Stimulated activated CD8-positive, alpha-beta memory T cell treated with anti-CD3 and anti-CD28 coated beads, Interleukin-2, amount 100 ng/mL, for 1 hour (primary cell): Measurements from ENCODE around the gene FFAR3.
"Not testable (repeated sequence)": the region's sequence is repeated elsewhere in the genome, so short reads cannot be mapped to it uniquely, and the experiment has no call there.

Source experiments
- DNase-seq, 2 donors: peaks; one replicate each; pipeline ENCODE4 v3.0.0-alpha.2; 2020; ENCODE audit warnings: low read depth in 2 of 2

The FFAR3 gene

GRCh38 chr19:35375505-35376307 lies 17.4 kb downstream of the FFAR3 start:
- no peak for DNase-seq

GRCh38 chr19:35377656-35378055 lies 19.4 kb downstream of the FFAR3 start:
- no peak for DNase-seq

- DNase-seq, result no peak
These were observed 20.1 kb downstream of the FFAR3 start for GRCh38 chr19:35378356-35378755.

GRCh38 chr19:35379545-35379944 lies 21.3 kb downstream of the FFAR3 start:
- DNase-seq, result not testable (repeated sequence)

DNA sequence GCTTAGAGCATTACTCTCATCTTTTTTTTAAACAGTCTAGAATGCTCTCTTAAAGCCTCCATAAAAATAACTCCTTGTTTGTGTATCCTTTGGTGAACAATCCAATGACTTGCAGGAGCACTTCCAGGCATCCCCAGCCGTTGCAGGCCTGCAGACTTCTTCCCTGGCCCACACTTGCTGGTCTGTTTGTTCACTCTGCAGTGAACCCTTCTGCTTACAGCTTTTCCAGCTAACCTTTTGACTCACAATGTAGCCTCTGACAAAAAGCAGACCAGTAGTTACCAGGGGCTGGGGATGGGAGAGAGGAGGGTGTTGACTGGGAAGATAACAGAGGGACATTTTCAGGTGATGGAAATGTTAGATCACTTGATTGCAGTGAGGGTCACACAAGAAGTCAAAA lies 21.7 kb downstream of the FFAR3 start:
- no peak for DNase-seq

- DNase-seq, result no peak
These were observed 22.3 kb downstream of the FFAR3 start for GRCh38 chr19:35380450-35381124.

GRCh38 chr19:35381318-35381717 lies 23.1 kb downstream of the FFAR3 start:
- no peak for DNase-seq

GRCh38 chr19:35381926-35382325 lies 23.7 kb downstream of the FFAR3 start:
- DNase-seq, result no peak

DNA sequence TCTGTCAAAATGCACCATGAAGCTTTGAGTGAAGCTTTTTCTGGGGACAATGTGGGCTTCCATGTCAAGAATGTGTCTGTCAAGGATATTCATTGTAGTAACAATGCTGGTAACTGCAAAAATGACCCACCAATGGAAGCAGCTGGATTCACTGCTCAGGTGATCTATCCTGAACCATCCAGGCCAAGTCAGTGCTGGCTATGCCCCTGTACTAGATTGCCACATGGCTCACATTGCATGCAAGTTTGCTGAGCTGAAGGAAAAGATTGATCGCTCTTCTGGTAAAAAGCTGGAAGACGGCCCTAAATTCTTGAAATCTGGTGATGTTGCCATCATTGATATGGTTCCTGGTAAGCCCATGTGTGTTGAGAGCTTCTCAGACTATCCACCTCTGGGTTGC lies 25.3 kb downstream of the FFAR3 start:
- no peak for DNase-seq

GRCh38 chr19:35388277-35389054 lies 30.2 kb downstream of the FFAR3 start:
- DNase-seq, result no peak

- no peak for DNase-seq
These were observed 31.1 kb downstream of the FFAR3 start for GRCh38 chr19:35389192-35389861.

GRCh38 chr19:35392742-35393715 lies 34.8 kb downstream of the FFAR3 start:
- DNase-seq, result no peak

GRCh38 chr19:35395382-35396199 lies 37.3 kb downstream of the FFAR3 start:
- no peak for DNase-seq

DNA sequence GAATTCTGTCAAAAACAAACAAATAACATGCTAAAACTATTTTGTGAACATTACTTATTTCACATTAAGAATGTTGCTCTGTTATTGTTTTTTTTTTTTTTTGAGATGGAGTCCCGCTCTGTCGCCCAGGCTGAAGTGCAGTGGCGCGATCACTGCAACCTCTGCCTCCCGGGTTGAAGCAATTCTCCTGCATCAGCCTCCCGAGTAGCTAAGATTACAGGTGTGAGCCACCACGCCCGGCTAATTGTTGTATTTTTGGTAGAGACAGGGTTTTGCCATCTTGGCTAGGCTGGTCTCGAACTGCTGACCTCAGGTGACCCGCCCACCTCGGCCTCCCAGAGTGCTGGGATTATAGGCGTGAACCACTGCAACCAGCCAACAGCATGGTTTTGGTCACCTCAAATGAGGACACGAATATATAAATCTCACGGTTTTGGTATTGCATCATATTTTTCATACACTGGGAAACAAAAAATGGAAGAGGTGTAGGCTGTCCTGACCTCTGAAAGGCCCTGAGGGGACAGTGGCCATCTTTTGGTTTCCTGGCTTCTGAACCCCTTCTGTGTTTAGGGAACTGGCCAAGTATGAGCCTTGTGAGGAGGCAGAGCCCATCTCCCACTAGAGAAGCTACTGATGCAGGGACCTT lies 38.1 kb downstream of the FFAR3 start:
- DNase-seq, result no peak

DNA sequence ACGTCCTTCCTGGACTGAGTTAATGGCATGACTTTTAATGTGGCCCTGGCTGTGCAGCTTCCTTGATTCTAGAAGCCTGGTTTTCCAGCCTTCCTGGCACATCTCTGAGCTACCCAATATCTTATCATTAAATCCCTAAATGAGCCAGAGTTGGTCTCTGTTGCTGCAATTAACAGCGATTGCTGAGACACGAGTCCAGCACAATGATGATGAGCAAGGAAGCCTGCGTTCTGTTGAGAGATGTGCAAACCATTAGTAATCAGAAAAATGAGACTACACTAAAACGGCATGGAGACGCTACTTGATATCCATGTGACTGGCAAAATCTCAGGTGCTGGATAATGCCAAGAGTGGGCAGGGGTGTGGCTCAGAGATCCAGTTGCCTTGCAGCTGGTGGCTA lies 38.8 kb downstream of the FFAR3 start:
- no peak for DNase-seq

DNA sequence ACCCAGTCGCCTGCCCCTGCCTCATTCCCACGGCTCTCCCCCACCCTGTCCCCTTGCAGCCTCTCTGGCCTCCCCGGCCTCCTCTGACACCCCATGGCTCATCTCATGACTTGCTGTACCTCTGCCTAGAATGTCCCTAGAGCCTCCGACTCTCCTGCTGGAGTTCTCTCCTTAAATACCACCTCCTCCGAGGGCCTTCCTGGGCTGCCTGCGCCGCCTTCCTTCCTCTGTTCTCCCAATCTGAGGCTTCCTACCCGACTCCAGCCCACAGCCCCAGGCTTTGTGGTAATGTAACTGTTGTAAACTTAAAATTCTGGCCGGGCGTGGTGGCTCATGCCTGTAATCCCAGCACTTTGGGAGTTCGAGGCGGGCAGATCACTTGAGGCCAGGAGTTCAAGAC lies 40.3 kb downstream of the FFAR3 start:
- DNase-seq, result no peak

GRCh38 chr19:35399231-35399630 lies 41.0 kb downstream of the FFAR3 start:
- DNase-seq, result no peak

- DNase-seq, result no peak
These were observed 41.9 kb downstream of the FFAR3 start for GRCh38 chr19:35399948-35400772.

DNA sequence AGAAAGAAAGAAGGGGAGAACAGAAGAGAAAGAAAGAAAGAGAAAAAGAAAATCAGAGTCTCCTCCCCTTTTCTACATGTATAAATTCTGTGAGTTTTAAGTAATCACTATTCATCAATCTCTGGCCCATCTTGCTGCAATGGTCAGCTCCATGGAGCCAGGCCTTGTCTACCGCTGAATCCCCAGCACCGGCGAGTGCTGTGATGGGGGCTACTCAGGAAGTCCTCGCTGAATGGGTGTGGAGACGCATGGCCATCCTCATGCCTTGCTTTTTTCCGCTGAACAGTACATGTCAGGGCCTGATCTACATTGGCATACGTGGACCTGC lies 42.5 kb downstream of the FFAR3 start:
- no peak for DNase-seq
